Vagina (tissue), 2 donors: ENCODE measurements around the gene LIFR.

Experiments used
- POLR2A ChIP-seq, 2 donors: fragments of 450-650 bp; IDR thresholded peaks; one replicate each; pipeline ENCODE4 v1.6.1; 2017; ENCODE audit warnings: antibody characterized with exemption in 2 of 2, mild to moderate bottlenecking in 2 of 2, moderate library complexity in 2 of 2
- POLR2AphosphoS5 ChIP-seq, 2 donors: sonication (generic); formaldehyde crosslinking; IDR thresholded peaks; one replicate each; pipeline ENCODE4 v1.9.0; 2017; ENCODE audit warnings: antibody characterized with exemption in 2 of 2, mild to moderate bottlenecking in 2 of 2, low read depth in 1 of 2; ENCODE audit not compliant: insufficient read depth in 1 of 2
- TF ChIP-seq, protein P1 (sequence below), 3 experiments: fragments of 450-650 bp in 2 of 3; fragments of 200-600 bp in 1 of 3; sonication (generic) in 1 of 3; IDR thresholded peaks; one replicate each; pipeline ENCODE4 v1.5.1; 2017 to 2019; ENCODE audit warnings: antibody characterized with exemption in 3 of 3, mild to moderate bottlenecking in 2 of 3, moderate library complexity in 2 of 3

DNA sequence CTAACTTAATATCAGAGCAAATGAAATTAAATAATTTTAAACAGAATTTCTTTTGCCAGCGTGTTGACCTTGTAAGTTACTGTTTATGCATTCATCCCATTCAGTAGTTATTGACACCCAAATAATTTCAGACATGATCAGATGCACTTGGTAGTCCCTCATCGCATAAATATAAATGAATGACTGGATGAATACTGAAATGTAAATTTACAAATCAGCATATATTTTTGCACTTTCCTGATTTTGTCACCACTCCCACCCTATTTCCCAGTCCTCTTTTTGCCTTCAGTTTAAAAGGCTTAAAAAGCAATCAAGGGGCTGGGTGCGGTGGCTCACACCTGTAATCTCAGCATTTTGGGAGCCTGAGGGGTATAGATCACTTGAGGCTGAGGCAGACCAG lies 17.1 kb upstream of the LIFR start:
- TF ChIP-seq POLR2AphosphoS5 (IDR thresholded peaks at IDR 0.05; ENCODE audit: insufficient read depth in 1 of 2, low read depth in 1 of 2) (no peak), POLR2A (IDR thresholded peaks at IDR 0.05) (no peak)
- TF ChIP-seq, protein P1, sequence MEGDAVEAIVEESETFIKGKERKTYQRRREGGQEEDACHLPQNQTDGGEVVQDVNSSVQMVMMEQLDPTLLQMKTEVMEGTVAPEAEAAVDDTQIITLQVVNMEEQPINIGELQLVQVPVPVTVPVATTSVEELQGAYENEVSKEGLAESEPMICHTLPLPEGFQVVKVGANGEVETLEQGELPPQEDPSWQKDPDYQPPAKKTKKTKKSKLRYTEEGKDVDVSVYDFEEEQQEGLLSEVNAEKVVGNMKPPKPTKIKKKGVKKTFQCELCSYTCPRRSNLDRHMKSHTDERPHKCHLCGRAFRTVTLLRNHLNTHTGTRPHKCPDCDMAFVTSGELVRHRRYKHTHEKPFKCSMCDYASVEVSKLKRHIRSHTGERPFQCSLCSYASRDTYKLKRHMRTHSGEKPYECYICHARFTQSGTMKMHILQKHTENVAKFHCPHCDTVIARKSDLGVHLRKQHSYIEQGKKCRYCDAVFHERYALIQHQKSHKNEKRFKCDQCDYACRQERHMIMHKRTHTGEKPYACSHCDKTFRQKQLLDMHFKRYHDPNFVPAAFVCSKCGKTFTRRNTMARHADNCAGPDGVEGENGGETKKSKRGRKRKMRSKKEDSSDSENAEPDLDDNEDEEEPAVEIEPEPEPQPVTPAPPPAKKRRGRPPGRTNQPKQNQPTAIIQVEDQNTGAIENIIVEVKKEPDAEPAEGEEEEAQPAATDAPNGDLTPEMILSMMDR (IDR thresholded peaks at IDR 0.05), result no peak
